ENCODE data around the gene ERCC1.

Gene ERCC1

DNA sequence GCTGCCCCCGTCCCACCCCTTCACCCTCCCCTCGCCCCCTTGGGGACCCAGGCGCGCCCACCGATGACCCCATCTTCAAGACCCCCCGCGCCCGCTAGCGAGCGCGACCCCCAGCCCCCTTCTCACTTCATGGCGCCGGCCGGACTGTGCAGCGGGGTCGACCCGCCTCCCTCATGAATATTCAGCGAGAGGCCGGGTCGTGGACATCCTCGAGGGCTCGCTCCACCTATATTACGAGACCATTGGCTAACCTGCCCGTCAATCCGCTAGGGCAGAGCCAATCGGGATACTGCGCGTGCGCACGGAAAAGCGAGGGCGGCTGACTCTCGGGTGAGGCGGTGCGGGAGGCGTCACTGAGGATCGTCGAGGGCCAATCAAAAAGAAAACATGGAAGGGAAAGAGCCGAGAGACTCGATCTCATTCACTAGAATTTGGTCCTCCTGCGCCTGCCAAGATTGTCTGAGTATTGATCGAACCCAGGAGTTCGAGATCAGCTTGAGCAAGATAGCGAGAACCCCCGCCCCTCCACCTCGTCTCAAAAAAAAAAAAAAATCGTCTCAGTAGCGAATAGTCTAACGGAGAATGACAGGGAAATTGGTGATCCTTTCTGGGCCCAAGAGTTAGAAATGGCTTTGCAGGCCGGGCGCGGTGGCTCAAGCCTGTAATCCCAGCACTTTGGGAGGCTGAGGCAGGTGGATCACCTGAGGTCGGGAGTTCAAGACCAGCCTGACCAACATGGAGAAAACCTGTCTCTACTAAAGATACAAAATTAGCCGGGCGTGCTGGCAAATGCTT lies 53.1 kb downstream of the ERCC1 start, which contains the start of gene ERCC2:
ERCC2 (minus strand) TSS at position 164 of the 795 bp plus-strand sequence; CDS start at position 131, 33 bp downstream.
- H2BK5ac ChIP-seq (ENCODE audit: low read length) = no peak within 1 kb of the TSS
- H2AFZ ChIP-seq (ENCODE audit: low read length) = peak within 1 kb of the TSS; percentile 88
- peak within 1 kb of the TSS; percentile 58 for H2BK15ac ChIP-seq (ENCODE audit: low read length)
- H4K8ac ChIP-seq (ENCODE audit: low read depth, low read length) = no peak within 1 kb of the TSS
- H3K18ac ChIP-seq (ENCODE audit: low read length) = peak within 1 kb of the TSS; percentile 96
- peak within 1 kb of the TSS; percentile 73 for H2BK12ac ChIP-seq (ENCODE audit: low read length)
- peaks cover 6 to 15% of the 10 kb centered on the region in 2 donors for H3K4me1 ChIP-seq (ENCODE audit: control insufficient read depth in 2 of 2, insufficient read depth in 1 of 2, low read depth in 1 of 2, low read length in 2 of 2)
- peaks cover 5% of the 10 kb centered on the region for H3K79me1 ChIP-seq (ENCODE audit: low read depth, low read length)
- H3K36me3 ChIP-seq (replicated peaks in 1 of 2; ENCODE audit: control insufficient read depth in 2 of 2, insufficient read depth in 2 of 2, low read length in 2 of 2) = peaks cover 11 to 24% of the 10 kb centered on the region in 2 donors
- peak within 1 kb of the TSS; percentile 92 for H2AK5ac ChIP-seq (ENCODE audit: low read depth, low read length)
- H3K27me3 ChIP-seq (ENCODE audit: control insufficient read depth in 3 of 3, insufficient read depth in 3 of 3, low read depth in 1 of 3, low read length in 3 of 3) = no peaks in the 10 kb centered on the region
- peak within 1 kb of the TSS; percentile 79 to 99 for H3K4me3 ChIP-seq (ENCODE audit: low read length in 2 of 2)
- H3K27ac ChIP-seq (replicated peaks; ENCODE audit: low read length) = peak within 1 kb of the TSS; percentile 85
- WGBS, 2 donors (ENCODE audit: extremely low coverage in 2 of 2, insufficient read length in 2 of 2, insufficient replicate concordance in 1 of 2) = no CpG with 5 or more reads among the region's 55 CpGs
- H3K23ac ChIP-seq (ENCODE audit: low read depth, low read length, poor library complexity) = peak within 1 kb of the TSS; percentile 95
- H4K91ac ChIP-seq (ENCODE audit: low read depth, low read length, poor library complexity) = no peak within 1 kb of the TSS
- H3K14ac ChIP-seq (ENCODE audit: low read length) = peak within 1 kb of the TSS; percentile 82
- peak within 1 kb of the TSS; percentile 95 for H3K9ac ChIP-seq (ENCODE audit: low read depth, low read length, poor library complexity)
- H2BK120ac ChIP-seq (ENCODE audit: low read depth, low read length) = no peak within 1 kb of the TSS
- H3K4ac ChIP-seq (ENCODE audit: low read length) = no peak within 1 kb of the TSS
- peak within 1 kb of the TSS; percentile 89 for H3K4me2 ChIP-seq (ENCODE audit: insufficient read depth, low read length, poor library complexity, severe bottlenecking)
- DNase-seq (ENCODE audit: low spot score) = peak; percentile 99
- no peaks in the 10 kb centered on the region for H3K9me3 ChIP-seq (replicated peaks in 1 of 2; ENCODE audit: control insufficient read depth in 2 of 2, insufficient read depth in 1 of 2, low read depth in 1 of 2, low read length in 2 of 2)

DNA sequence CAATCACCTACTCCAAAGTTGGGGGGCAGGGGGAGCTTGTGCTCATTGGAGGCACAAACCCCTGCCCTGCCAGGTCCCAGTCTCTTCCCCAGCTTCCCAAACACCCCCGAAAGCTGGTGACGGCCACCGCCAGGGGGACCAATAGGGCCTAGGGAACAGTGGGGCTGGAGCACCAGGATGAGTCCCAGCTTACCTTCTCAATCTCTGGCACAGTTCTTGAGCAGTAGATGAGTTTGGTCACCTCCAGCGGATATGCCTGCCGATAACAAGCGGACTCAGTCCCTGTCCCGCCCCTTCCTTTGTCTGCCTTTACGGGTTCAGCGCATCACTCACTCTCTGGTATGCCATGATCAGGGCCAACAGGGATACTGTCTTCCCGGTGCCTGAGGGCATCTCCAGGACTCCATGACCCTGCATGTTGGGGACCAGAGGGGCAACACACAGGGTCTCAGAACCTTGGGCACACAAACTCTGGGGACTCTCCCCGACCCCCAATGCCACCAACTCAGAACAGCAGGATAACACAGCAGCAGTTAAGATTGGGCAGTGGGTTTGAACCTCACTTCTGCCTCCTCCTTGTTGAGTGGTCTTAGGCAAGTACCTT lies 54.9 kb downstream of the ERCC1 start:
- no peaks in the 10 kb centered on the region for H3K27me3 ChIP-seq (ENCODE audit: control insufficient read depth in 3 of 3, insufficient read depth in 3 of 3, low read depth in 1 of 3, low read length in 3 of 3)
- H3K4me2 ChIP-seq (ENCODE audit: insufficient read depth, low read length, poor library complexity, severe bottlenecking) = no peak overlapping the region
- H2BK15ac ChIP-seq (ENCODE audit: low read length) = no peak overlapping the region
- no peak overlapping the region for H3K14ac ChIP-seq (ENCODE audit: low read length)
- no CpG with 5 or more reads among the region's 11 CpGs for WGBS, 2 donors (ENCODE audit: extremely low coverage in 2 of 2, insufficient read length in 2 of 2, insufficient replicate concordance in 1 of 2)
- no peak overlapping the region for H2BK12ac ChIP-seq (ENCODE audit: low read length)
- peaks cover 6 to 12% of the 10 kb centered on the region in 2 donors for H3K4me1 ChIP-seq (ENCODE audit: control insufficient read depth in 2 of 2, insufficient read depth in 1 of 2, low read depth in 1 of 2, low read length in 2 of 2)
- H3K4ac ChIP-seq (ENCODE audit: low read length) = no peak overlapping the region
- no peaks in the 10 kb centered on the region for H3K9me3 ChIP-seq (replicated peaks in 1 of 2; ENCODE audit: control insufficient read depth in 2 of 2, insufficient read depth in 1 of 2, low read depth in 1 of 2, low read length in 2 of 2)
- peak overlapping the region; percentile 13 for H2AK5ac ChIP-seq (ENCODE audit: low read depth, low read length)
- H3K23ac ChIP-seq (ENCODE audit: low read depth, low read length, poor library complexity) = peak overlapping the region; percentile 0
- peak overlapping the region; percentile 17 for H3K9ac ChIP-seq (ENCODE audit: low read depth, low read length, poor library complexity)
- no peak overlapping the region for H4K91ac ChIP-seq (ENCODE audit: low read depth, low read length, poor library complexity)
- H3K4me3 ChIP-seq (ENCODE audit: low read length in 2 of 2) = peak overlapping the region; percentile 11 to 53
- H3K79me1 ChIP-seq (ENCODE audit: low read depth, low read length) = peaks cover 9% of the 10 kb centered on the region
- no peak overlapping the region for H4K8ac ChIP-seq (ENCODE audit: low read depth, low read length)
- no peak overlapping the region for H2BK120ac ChIP-seq (ENCODE audit: low read depth, low read length)
- no peak overlapping the region for H2BK5ac ChIP-seq (ENCODE audit: low read length)
- DNase-seq (ENCODE audit: low spot score) = no peak
- H2AFZ ChIP-seq (ENCODE audit: low read length) = no peak overlapping the region
- H3K36me3 ChIP-seq (replicated peaks in 1 of 2; ENCODE audit: control insufficient read depth in 2 of 2, insufficient read depth in 2 of 2, low read length in 2 of 2) = peaks cover 15 to 42% of the 10 kb centered on the region in 2 donors
- no peak overlapping the region for H3K27ac ChIP-seq (replicated peaks; ENCODE audit: low read length)
- H3K18ac ChIP-seq (ENCODE audit: low read length) = peak overlapping the region; percentile 16

DNA sequence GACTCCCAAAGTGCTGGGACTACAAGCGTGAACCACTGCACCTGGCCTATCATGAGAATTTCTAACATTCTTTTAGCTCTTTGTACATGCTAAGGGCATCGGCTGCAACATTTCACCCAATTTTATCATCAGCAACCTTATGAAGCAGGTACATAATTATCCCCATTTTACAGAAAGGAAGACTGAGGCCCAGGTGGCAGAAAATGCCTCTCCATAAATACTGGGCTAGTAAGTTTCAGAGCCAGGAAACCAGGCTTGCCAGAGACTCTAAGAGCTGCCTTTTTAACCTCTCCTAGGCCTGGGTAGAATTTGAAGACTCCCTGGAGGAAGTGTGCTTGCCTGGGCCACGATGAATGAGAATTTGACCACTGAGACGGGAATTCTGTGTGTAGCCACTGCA lies 55.6 kb downstream of the ERCC1 start:
- Histone ChIP-seq H3K27ac (replicated peaks; ENCODE audit: low read length) (no peak overlapping the region), H3K4me1 (ENCODE audit: control insufficient read depth in 2 of 2, insufficient read depth in 1 of 2, low read depth in 1 of 2, low read length in 2 of 2) (peaks cover 6 to 12% of the 10 kb centered on the region in 2 donors), H3K14ac (ENCODE audit: low read length) (no peak overlapping the region), H3K36me3 (replicated peaks in 1 of 2; ENCODE audit: control insufficient read depth in 2 of 2, insufficient read depth in 2 of 2, low read length in 2 of 2) (peaks cover 19 to 48% of the 10 kb centered on the region in 2 donors), H3K79me1 (ENCODE audit: low read depth, low read length) (peaks cover 9% of the 10 kb centered on the region), H4K91ac (ENCODE audit: low read depth, low read length, poor library complexity) (no peak overlapping the region), H2BK15ac (ENCODE audit: low read length) (no peak overlapping the region), H3K23ac (ENCODE audit: low read depth, low read length, poor library complexity) (no peak overlapping the region), H3K4ac (ENCODE audit: low read length) (no peak overlapping the region), H2BK5ac (ENCODE audit: low read length) (no peak overlapping the region), H3K27me3 (ENCODE audit: control insufficient read depth in 3 of 3, insufficient read depth in 3 of 3, low read depth in 1 of 3, low read length in 3 of 3) (no peaks in the 10 kb centered on the region), H2AFZ (ENCODE audit: low read length) (no peak overlapping the region), H3K4me3 (ENCODE audit: low read length in 2 of 2) (no peak overlapping the region), H3K9me3 (replicated peaks in 1 of 2; ENCODE audit: control insufficient read depth in 2 of 2, insufficient read depth in 1 of 2, low read depth in 1 of 2, low read length in 2 of 2) (no peaks in the 10 kb centered on the region), H2BK12ac (ENCODE audit: low read length) (no peak overlapping the region), H2AK5ac (ENCODE audit: low read depth, low read length) (no peak overlapping the region), H3K4me2 (ENCODE audit: insufficient read depth, low read length, poor library complexity, severe bottlenecking) (no peak overlapping the region), H2BK120ac (ENCODE audit: low read depth, low read length) (no peak overlapping the region), H4K8ac (ENCODE audit: low read depth, low read length) (no peak overlapping the region), H3K18ac (ENCODE audit: low read length) (no peak overlapping the region), H3K9ac (ENCODE audit: low read depth, low read length, poor library complexity) (no peak overlapping the region)
- no peak for DNase-seq (ENCODE audit: low spot score)
- no CpG with 5 or more reads among the region's 4 CpGs for WGBS, 2 donors (ENCODE audit: extremely low coverage in 2 of 2, insufficient read length in 2 of 2, insufficient replicate concordance in 1 of 2)

DNA sequence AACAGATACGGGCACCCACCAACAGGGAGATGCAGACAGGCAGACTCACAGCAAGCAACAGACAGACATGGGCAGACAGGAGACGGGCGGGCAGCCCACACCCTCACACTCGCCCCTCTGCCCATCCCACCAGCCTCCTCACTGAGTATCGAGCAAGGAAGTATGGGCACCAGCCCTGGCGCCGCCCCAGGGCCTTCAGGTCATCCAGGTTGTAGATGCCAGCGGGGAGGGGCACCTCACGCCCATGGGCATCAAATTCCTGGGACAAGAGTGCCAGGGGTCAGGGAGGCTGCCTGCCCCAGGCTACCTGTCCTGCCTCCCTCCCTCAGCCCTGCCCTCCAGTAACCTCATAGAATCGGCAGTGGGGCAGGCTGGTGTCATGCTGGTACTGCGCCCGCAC lies 59.0 kb downstream of the ERCC1 start:
- no peak overlapping the region for H3K4me3 ChIP-seq (ENCODE audit: low read length in 2 of 2)
- peaks cover 0 to 2% of the 10 kb centered on the region in 2 donors for H3K9me3 ChIP-seq (replicated peaks in 1 of 2; ENCODE audit: control insufficient read depth in 2 of 2, insufficient read depth in 1 of 2, low read depth in 1 of 2, low read length in 2 of 2)
- H2BK12ac ChIP-seq (ENCODE audit: low read length) = no peak overlapping the region
- no peak overlapping the region for H2BK120ac ChIP-seq (ENCODE audit: low read depth, low read length)
- no peak overlapping the region for H3K18ac ChIP-seq (ENCODE audit: low read length)
- no peak overlapping the region for H2BK15ac ChIP-seq (ENCODE audit: low read length)
- H3K79me1 ChIP-seq (ENCODE audit: low read depth, low read length) = peaks cover 12% of the 10 kb centered on the region
- DNase-seq (ENCODE audit: low spot score) = no peak
- no peak overlapping the region for H2BK5ac ChIP-seq (ENCODE audit: low read length)
- no peak overlapping the region for H2AFZ ChIP-seq (ENCODE audit: low read length)
- peaks cover 0 to 6% of the 10 kb centered on the region in 2 donors for H3K4me1 ChIP-seq (ENCODE audit: control insufficient read depth in 2 of 2, insufficient read depth in 1 of 2, low read depth in 1 of 2, low read length in 2 of 2)
- H4K91ac ChIP-seq (ENCODE audit: low read depth, low read length, poor library complexity) = no peak overlapping the region
- peaks cover 38 to 72% of the 10 kb centered on the region in 2 donors for H3K36me3 ChIP-seq (replicated peaks in 1 of 2; ENCODE audit: control insufficient read depth in 2 of 2, insufficient read depth in 2 of 2, low read length in 2 of 2)
- no peak overlapping the region for H3K27ac ChIP-seq (replicated peaks; ENCODE audit: low read length)
- no peak overlapping the region for H2AK5ac ChIP-seq (ENCODE audit: low read depth, low read length)
- peak overlapping the region; percentile 50 for H3K9ac ChIP-seq (ENCODE audit: low read depth, low read length, poor library complexity)
- WGBS, 2 donors (ENCODE audit: extremely low coverage in 2 of 2, insufficient read length in 2 of 2, insufficient replicate concordance in 1 of 2) = no CpG with 5 or more reads among the region's 12 CpGs
- H3K4me2 ChIP-seq (ENCODE audit: insufficient read depth, low read length, poor library complexity, severe bottlenecking) = no peak overlapping the region
- H3K23ac ChIP-seq (ENCODE audit: low read depth, low read length, poor library complexity) = no peak overlapping the region
- H3K27me3 ChIP-seq (ENCODE audit: control insufficient read depth in 3 of 3, insufficient read depth in 3 of 3, low read depth in 1 of 3, low read length in 3 of 3) = peaks cover 0 to 2% (median 0%) of the 10 kb centered on the region in 3 experiments
- H3K4ac ChIP-seq (ENCODE audit: low read length) = no peak overlapping the region
- no peak overlapping the region for H4K8ac ChIP-seq (ENCODE audit: low read depth, low read length)
- no peak overlapping the region for H3K14ac ChIP-seq (ENCODE audit: low read length)
